ENCODE results near the gene TNP1.

TNP1 gene, protein sequence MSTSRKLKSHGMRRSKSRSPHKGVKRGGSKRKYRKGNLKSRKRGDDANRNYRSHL

DNA sequence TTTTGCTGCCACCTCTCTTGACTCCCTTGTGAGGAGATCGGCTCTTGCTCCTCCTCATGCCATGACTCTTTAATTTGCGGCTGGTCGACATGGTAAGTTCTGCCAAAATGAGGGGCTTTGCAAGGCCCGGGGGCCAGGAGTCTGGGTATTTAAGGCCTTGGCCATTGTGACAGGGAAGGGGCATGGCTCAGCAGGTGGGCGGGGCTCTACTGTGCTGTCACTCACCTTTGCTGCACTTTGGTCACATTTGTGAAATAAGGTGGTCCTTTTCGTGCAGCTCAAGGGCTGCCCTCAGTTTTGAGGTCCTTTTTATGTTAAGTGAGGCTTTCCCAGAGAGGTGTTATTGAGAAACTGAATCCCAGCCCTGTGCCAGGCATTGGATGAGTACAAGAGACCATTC, at the start of gene TNP1:
Gene TNP1, minus strand, starts transcription at position 121 of the 400 bp plus-strand sequence. Its CDS starts 30 bp downstream, at position 91.
- Histone ChIP-seq H3K9me3 (ENCODE audit: severe bottlenecking) (no peaks in the 10 kb centered on the region), H3K36me3 (ENCODE audit: low read depth) (no peaks in the 10 kb centered on the region), H3K27ac (ENCODE audit: poor library complexity, severe bottlenecking) (no peak within 1 kb of the TSS), H3K27me3 (ENCODE audit: insufficient read depth, poor library complexity, severe bottlenecking) (no peaks in the 10 kb centered on the region), H3K4me1 (ENCODE audit: insufficient read depth, poor library complexity, severe bottlenecking) (no peaks in the 10 kb centered on the region), H3K4me3 (ENCODE audit: severe bottlenecking) (no peak within 1 kb of the TSS)
- DNase-seq (ENCODE audit: low spot score) (no peak), ATAC-seq (ENCODE audit: low read depth) (no peak)
- TF ChIP-seq, protein P1, sequence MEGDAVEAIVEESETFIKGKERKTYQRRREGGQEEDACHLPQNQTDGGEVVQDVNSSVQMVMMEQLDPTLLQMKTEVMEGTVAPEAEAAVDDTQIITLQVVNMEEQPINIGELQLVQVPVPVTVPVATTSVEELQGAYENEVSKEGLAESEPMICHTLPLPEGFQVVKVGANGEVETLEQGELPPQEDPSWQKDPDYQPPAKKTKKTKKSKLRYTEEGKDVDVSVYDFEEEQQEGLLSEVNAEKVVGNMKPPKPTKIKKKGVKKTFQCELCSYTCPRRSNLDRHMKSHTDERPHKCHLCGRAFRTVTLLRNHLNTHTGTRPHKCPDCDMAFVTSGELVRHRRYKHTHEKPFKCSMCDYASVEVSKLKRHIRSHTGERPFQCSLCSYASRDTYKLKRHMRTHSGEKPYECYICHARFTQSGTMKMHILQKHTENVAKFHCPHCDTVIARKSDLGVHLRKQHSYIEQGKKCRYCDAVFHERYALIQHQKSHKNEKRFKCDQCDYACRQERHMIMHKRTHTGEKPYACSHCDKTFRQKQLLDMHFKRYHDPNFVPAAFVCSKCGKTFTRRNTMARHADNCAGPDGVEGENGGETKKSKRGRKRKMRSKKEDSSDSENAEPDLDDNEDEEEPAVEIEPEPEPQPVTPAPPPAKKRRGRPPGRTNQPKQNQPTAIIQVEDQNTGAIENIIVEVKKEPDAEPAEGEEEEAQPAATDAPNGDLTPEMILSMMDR (IDR thresholded peaks at IDR 0.05; ENCODE audit: poor library complexity, severe bottlenecking), result no peak

DNA sequence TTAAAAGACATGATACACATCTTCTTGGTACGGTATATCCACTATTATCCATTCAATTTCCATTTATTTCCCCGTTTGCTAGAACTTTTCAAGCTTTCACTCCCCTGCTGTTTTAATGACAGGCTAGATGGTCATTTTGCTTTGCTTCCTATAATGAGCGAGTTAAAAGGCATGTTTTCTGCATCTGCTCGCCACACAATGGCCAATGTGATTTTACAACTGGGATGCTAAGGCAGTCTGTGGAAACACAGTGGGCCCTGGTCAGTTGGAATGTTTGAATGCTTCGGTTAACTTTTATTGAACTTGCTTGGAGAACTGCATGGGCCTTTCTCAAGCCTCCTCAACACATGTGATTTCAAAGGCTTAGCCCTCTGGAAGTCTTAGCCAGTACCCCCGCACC, 48.4 kb upstream of the TNP1 start:
- DNase-seq (ENCODE audit: low spot score), result no peak
- ATAC-seq (ENCODE audit: low read depth), result no peak

DNA sequence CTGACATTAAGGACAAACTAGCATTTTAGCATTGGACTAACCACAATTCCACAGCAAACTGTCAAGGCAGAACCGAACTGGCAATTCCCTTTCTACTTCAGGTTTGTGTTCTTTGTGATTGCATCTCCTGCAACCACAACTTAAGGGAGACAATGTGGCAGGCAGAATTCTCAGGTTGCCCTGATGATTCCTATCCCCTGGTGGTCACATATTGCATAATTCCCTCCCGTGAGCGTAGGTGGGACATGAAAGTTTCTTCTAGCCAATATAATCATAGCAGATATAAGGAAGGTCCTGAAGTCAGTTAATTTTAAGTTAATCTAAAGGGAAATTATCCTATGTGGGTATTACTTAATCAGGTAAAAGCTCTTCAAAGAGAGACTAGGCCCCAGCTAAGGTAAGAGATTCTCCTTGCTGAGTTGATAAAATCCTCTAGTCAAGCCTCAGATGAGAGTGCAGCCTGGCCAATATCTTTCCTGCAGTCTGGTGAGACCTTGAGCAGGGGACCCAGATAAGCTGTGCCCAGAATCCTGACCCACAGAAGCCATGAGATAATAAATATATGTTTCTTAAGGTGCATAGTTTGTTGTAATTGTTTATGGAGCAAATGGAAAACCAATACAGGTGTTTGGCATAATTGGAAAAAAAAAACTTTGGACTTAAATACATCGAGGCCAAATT, 45.9 kb upstream of the TNP1 start:
- H3K27ac ChIP-seq (ENCODE audit: poor library complexity, severe bottlenecking), result no peak overlapping the region
- TF ChIP-seq, protein P1 (IDR thresholded peaks at IDR 0.05; ENCODE audit: poor library complexity, severe bottlenecking), result no peak
- no peaks in the 10 kb centered on the region for H3K9me3 ChIP-seq (ENCODE audit: severe bottlenecking)
- no peak overlapping the region for H3K4me3 ChIP-seq (ENCODE audit: severe bottlenecking)
- DNase-seq (ENCODE audit: low spot score), result no peak
- ATAC-seq (ENCODE audit: low read depth), result no peak
- H3K36me3 ChIP-seq (ENCODE audit: low read depth), result no peaks in the 10 kb centered on the region
- H3K27me3 ChIP-seq (ENCODE audit: insufficient read depth, poor library complexity, severe bottlenecking), result no peaks in the 10 kb centered on the region
- H3K4me1 ChIP-seq (ENCODE audit: insufficient read depth, poor library complexity, severe bottlenecking), result no peaks in the 10 kb centered on the region

More for the DNA sequence above, 48.4 kb upstream of the TNP1 start:
- Histone ChIP-seq H3K4me1 (ENCODE audit: insufficient read depth, poor library complexity, severe bottlenecking) (no peaks in the 10 kb centered on the region), H3K36me3 (ENCODE audit: low read depth) (no peaks in the 10 kb centered on the region), H3K4me3 (ENCODE audit: severe bottlenecking) (no peak overlapping the region), H3K27me3 (ENCODE audit: insufficient read depth, poor library complexity, severe bottlenecking) (no peaks in the 10 kb centered on the region), H3K27ac (ENCODE audit: poor library complexity, severe bottlenecking) (no peak overlapping the region), H3K9me3 (ENCODE audit: severe bottlenecking) (no peaks in the 10 kb centered on the region)
- TF ChIP-seq, protein P1 (IDR thresholded peaks at IDR 0.05; ENCODE audit: poor library complexity, severe bottlenecking), result no peak

DNA sequence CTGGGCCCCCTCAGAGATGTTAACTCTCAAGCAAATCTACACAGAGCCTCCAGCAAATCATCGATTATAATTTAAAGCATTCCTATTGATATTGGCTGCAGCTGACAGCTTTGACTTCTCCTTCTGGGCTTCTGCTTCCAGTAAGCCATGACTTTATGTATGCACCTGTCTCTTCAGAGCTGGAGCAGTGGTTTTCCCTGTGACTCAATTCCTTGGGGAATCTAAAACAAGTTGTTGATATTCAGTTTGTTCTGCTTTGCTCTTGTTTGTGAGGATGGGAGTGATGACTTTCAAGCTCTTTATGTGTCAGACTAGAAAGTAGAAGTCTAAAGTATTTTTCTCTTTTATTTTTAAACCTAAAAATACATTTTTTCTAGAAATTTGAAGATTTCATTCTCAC, 45.1 kb upstream of the TNP1 start:
- no peak for DNase-seq (ENCODE audit: low spot score)
- Histone ChIP-seq H3K36me3 (ENCODE audit: low read depth) (no peaks in the 10 kb centered on the region), H3K4me3 (ENCODE audit: severe bottlenecking) (no peak overlapping the region), H3K27ac (ENCODE audit: poor library complexity, severe bottlenecking) (no peak overlapping the region), H3K9me3 (ENCODE audit: severe bottlenecking) (no peaks in the 10 kb centered on the region), H3K27me3 (ENCODE audit: insufficient read depth, poor library complexity, severe bottlenecking) (no peaks in the 10 kb centered on the region), H3K4me1 (ENCODE audit: insufficient read depth, poor library complexity, severe bottlenecking) (no peaks in the 10 kb centered on the region)
- TF ChIP-seq, protein P1 (IDR thresholded peaks at IDR 0.05; ENCODE audit: poor library complexity, severe bottlenecking), result no peak
- no peak for ATAC-seq (ENCODE audit: low read depth)

DNA sequence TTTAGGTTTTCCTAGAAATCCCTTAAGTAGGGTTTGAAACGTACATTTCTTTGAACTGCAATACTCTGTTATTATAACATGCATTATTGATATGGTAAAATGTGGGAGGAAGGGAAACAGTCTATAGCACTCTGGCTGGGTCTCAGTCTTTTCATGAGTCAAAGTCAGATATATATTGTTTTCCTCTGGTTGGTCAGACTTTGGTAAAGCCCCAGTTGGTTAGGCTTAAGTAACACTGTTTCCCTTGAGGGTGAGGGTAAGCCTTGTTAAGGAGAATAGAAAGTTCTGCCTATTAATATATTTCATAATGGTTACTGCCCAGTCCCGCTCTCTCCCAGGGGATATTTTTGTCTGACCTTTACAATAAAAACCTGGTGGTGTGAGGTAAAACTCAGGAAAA, 44.7 kb upstream of the TNP1 start:
- TF ChIP-seq, protein P1 (IDR thresholded peaks at IDR 0.05; ENCODE audit: poor library complexity, severe bottlenecking), result no peak
- ATAC-seq (ENCODE audit: low read depth) (no peak), DNase-seq (ENCODE audit: low spot score) (no peak)
- no peaks in the 10 kb centered on the region for H3K36me3 ChIP-seq (ENCODE audit: low read depth)
- no peaks in the 10 kb centered on the region for H3K27me3 ChIP-seq (ENCODE audit: insufficient read depth, poor library complexity, severe bottlenecking)
- H3K9me3 ChIP-seq (ENCODE audit: severe bottlenecking), result no peaks in the 10 kb centered on the region
- H3K27ac ChIP-seq (ENCODE audit: poor library complexity, severe bottlenecking), result no peak overlapping the region
- no peaks in the 10 kb centered on the region for H3K4me1 ChIP-seq (ENCODE audit: insufficient read depth, poor library complexity, severe bottlenecking)
- H3K4me3 ChIP-seq (ENCODE audit: severe bottlenecking), result no peak overlapping the region

Measured in RWPE2 (cell line).